GM15510 (cell line): Measurements from ENCODE around the gene PTPN4.

Experiments used
- POLR2A ChIP-seq: IDR thresholded peaks from 3 replicates; pipeline ENCODE4 v1.6.1; 2011; ENCODE audit warnings: borderline replicate concordance; ENCODE audit not compliant: insufficient read length; ENCODE audit errors: extremely low read depth

PTPN4 gene

GRCh38 chr2:119746836-119747686 lies 12.7 kb upstream of the PTPN4 start:
- no peak for TF ChIP-seq POLR2A

GRCh38 chr2:119748135-119748534 lies 11.6 kb upstream of the PTPN4 start:
- no peak for TF ChIP-seq POLR2A

GRCh38 chr2:119749477-119750012 lies 10.2 kb upstream of the PTPN4 start:
- TF ChIP-seq POLR2A = no peak

GRCh38 chr2:119751706-119752105 lies 8.0 kb upstream of the PTPN4 start:
- TF ChIP-seq POLR2A = no peak

- no peak for TF ChIP-seq POLR2A
Measured at GRCh38 chr2:119753041-119753929, 6.4 kb upstream of the PTPN4 start.

- no peak for TF ChIP-seq POLR2A
Measured at GRCh38 chr2:119753930-119754321, 5.8 kb upstream of the PTPN4 start.

GRCh38 chr2:119755906-119756305 lies 3.8 kb upstream of the PTPN4 start:
- TF ChIP-seq POLR2A = no peak

GRCh38 chr2:119756837-119757236 lies 2.9 kb upstream of the PTPN4 start:
- no peak for TF ChIP-seq POLR2A

- TF ChIP-seq POLR2A = no peak
Measured at GRCh38 chr2:119758881-119759450, 756 bp upstream of the PTPN4 start.

GRCh38 chr2:119760237-119760955 lies 674 bp downstream of the PTPN4 start:
- TF ChIP-seq POLR2A = no peak

- TF ChIP-seq POLR2A = no peak
Measured at GRCh38 chr2:119760956-119761275, 1.2 kb downstream of the PTPN4 start.

GRCh38 chr2:119764832-119765231 lies 5.1 kb downstream of the PTPN4 start:
- TF ChIP-seq POLR2A = no peak

- TF ChIP-seq POLR2A = no peak
Measured at GRCh38 chr2:119765433-119766002, 5.8 kb downstream of the PTPN4 start.

- no peak for TF ChIP-seq POLR2A
Measured at GRCh38 chr2:119766944-119767343, 7.2 kb downstream of the PTPN4 start.
